WERI-Rb-1 (cell line): Measurements from ENCODE around the gene KCNJ16.

Experiments used
- DNase-seq: peaks from one replicate; pipeline ENCODE4 v3.0.0-alpha.2; 2020
- H3K27ac ChIP-seq: fragments of 250-450 bp; sonication (Bioruptor Pico); 2 replicates; pipeline ENCODE4 v1.5.1; 2020; ENCODE audit warnings: mild to moderate bottlenecking, moderate library complexity
- H3K27me3 ChIP-seq: fragments of 250-450 bp; sonication (Bioruptor Pico); 2 replicates; pipeline ENCODE4 v1.5.1; 2021; ENCODE audit warnings: mild to moderate bottlenecking, low read depth, moderate library complexity; ENCODE audit not compliant: insufficient read depth, severe bottlenecking
- H3K36me3 ChIP-seq: fragments of 250-450 bp; sonication (Bioruptor Pico); 2 replicates; pipeline ENCODE4 v1.5.1; 2020; ENCODE audit warnings: mild to moderate bottlenecking, moderate library complexity
- H3K4me3 ChIP-seq: 2 replicates; pipeline ENCODE4 v1.5.1; 2011; ENCODE audit warnings: low read depth, mild to moderate bottlenecking, control low read depth, low read length
- H3K9me3 ChIP-seq: fragments of 250-450 bp; sonication (Bioruptor Pico); 2 replicates; pipeline ENCODE4 v1.5.1; 2021; ENCODE audit warnings: mild to moderate bottlenecking, moderate library complexity; ENCODE audit not compliant: severe bottlenecking
- CTCF ChIP-seq: IDR thresholded peaks from 2 replicates; pipeline ENCODE4 v1.5.1; 2011; ENCODE audit warnings: low read depth, mild to moderate bottlenecking, control low read depth, inconsistent platforms, low read length

KCNJ16 gene

GRCh38 chr17:70071620-70072019, 3.4 kb upstream of the KCNJ16 start:
- Histone ChIP-seq H3K36me3 (no peaks in the 10 kb centered on the region), H3K9me3 (no peaks in the 10 kb centered on the region), H3K27me3 (no peaks in the 10 kb centered on the region), H3K4me3 (no peak overlapping the region), H3K27ac (no peak overlapping the region)
- DNase-seq: no peak
- TF ChIP-seq CTCF: no peak

DNA sequence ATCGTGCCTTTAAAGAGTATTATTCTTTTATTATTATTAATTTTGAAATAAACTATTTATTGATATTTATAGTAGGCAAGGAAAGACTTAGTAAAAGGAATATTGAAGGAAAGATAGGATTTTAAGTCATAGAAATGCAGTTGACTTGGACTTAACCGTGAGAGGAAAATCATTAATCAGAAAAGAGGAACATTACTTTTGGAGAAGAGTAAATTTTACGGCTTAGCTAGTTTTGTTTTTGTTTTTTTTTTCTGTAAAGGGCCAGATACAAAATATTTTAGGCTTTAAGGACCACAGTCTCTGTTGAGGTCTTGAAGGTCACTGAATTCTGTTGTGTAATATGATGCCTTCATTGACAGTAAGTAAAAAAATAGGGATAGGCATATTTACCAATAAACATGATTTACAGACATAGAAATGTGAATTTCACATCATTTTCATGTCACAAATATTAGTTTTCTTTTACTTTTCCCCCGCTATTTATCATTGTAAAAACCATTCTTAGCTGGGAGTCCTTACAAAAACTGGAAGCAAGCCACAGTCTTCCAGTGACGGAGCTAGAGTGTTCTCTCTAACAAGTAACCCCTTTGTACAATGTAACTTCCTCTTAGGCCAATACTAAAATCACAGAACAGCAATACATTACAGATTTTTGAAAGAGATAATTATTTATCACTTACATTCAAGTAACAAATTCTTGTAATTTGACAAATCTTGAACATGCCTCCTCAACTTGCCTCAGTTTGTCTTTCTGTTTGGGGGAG, 2.3 kb upstream of the KCNJ16 start:
- no peaks in the 10 kb centered on the region for H3K36me3 ChIP-seq
- H3K4me3 ChIP-seq: no peak overlapping the region
- no peak overlapping the region for H3K27ac ChIP-seq
- no peaks in the 10 kb centered on the region for H3K9me3 ChIP-seq
- H3K27me3 ChIP-seq: no peaks in the 10 kb centered on the region
- TF ChIP-seq CTCF: no peak
- no peak for DNase-seq

DNA sequence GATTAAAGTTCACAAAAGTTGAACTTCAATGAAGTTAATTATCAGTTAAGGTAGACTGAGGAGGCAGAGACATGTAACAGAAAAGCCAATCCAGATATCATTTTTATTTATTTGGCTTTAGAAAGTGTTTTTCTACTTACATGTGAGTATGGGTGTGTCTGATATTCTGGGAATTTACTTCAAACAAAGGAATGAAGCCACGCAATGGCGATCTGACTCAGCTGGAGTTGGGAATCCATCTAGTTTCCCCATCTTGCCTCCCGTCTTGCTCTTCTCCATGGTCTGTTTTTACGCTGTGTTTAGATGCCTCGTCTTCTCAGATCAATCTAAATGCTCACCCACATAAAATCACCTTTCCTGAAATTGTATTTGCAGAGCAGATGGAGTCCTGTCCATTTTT, 1.7 kb upstream of the KCNJ16 start:
- no peak overlapping the region for H3K4me3 ChIP-seq
- TF ChIP-seq CTCF: no peak
- no peaks in the 10 kb centered on the region for H3K9me3 ChIP-seq
- H3K36me3 ChIP-seq: no peaks in the 10 kb centered on the region
- no peak overlapping the region for H3K27ac ChIP-seq
- DNase-seq: no peak
- no peaks in the 10 kb centered on the region for H3K27me3 ChIP-seq

GRCh38 chr17:70073799-70074198, 1.2 kb upstream of the KCNJ16 start:
- H3K27me3 ChIP-seq: no peaks in the 10 kb centered on the region
- TF ChIP-seq CTCF: no peak
- no peaks in the 10 kb centered on the region for H3K9me3 ChIP-seq
- H3K4me3 ChIP-seq: no peak overlapping the region
- H3K36me3 ChIP-seq: no peaks in the 10 kb centered on the region
- no peak overlapping the region for H3K27ac ChIP-seq
- DNase-seq: no peak

DNA sequence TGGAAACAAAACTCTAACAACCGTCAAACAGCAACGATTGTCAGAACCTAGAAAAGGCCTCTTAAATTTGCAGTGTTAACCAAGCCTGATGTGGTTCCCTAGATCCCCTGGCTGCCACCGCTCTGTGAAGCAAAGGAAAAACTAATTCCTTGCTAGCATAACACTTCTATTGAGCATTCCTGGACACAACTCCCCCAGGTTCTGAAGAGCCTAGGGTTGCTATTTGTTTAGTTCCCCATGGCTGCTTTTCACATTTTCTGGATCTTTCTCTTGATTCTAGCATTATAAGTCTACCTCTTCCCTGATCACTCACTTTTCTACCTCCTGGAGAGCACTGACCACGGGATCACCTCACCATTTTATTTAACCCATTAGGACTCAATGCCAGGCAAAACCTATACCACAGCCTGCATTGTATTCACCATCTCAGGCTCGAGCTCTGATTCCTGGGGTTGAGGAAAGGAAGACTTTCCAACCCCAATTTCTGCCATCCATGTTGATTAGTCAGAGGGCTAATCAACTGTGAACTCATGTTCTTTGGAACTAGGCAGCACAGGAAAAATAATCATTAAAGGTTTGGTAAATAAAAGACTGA, 692 bp upstream of the KCNJ16 start:
- TF ChIP-seq CTCF: no peak
- Histone ChIP-seq H3K9me3 (no peaks in the 10 kb centered on the region), H3K27ac (no peak overlapping the region), H3K4me3 (no peak overlapping the region), H3K27me3 (no peaks in the 10 kb centered on the region), H3K36me3 (no peaks in the 10 kb centered on the region)
- no peak for DNase-seq
